Tibial nerve (tissue), 4 donors: Measurements from ENCODE around the gene SULT2A1.

Experiments used
- EP300 ChIP-seq, 2 donors: sonication (generic); formaldehyde crosslinking; IDR thresholded peaks; one replicate each; pipeline ENCODE4 v1.6.1; 2017; ENCODE audit warnings: antibody characterized with exemption in 2 of 2, mild to moderate bottlenecking in 1 of 2
- POLR2A ChIP-seq, 2 donors: fragments of 450-650 bp; IDR thresholded peaks; one replicate each; pipeline ENCODE4 v1.6.1; 2017; ENCODE audit warnings: antibody characterized with exemption in 2 of 2, mild to moderate bottlenecking in 2 of 2, moderate library complexity in 2 of 2
- TF ChIP-seq, protein P1 (sequence below), 5 experiments: fragments of 200-600 bp in 3 of 5; fragments of 450-650 bp in 2 of 5; sonication (generic) in 3 of 5; IDR thresholded peaks; one replicate each; pipeline ENCODE4 v1.5.1; 2016 to 2019; ENCODE audit warnings: antibody characterized with exemption in 5 of 5, mild to moderate bottlenecking in 3 of 5, moderate library complexity in 2 of 5

DNA sequence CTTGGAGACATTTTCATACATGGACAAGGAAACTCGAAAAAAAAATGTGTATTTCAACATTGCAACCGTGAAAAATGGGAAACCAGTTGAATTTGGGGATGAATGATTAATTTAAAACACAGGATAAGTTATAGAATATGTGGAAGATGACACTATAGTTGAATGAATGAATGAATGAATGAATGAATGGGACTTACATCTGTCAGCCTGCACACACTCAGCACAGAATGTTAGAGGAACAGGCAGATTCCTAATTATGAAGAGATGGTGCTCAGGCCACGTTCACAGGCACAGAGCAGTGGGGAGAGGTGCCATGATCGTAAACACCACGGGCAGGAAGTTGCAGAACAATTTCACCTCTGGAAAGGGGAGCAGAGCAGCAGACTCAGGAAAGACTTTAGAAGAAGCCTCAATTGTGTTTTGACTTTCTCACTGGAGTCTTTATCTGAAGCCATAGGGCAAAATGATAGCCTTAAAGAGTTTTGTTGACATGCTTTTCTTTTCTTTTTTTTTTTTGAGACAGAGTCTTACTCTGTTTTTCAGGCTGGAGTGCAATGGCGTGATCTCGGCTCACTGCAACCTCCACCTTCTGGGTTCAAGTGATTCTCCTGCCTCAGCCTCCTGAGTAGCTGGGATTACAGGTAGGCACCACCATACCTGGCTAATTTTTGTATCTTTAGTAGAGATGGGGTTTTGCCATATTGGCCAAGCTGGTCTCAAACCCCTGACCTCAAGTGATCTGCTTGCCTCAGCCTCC, 4.9 kb upstream of the SULT2A1 start:
- TF ChIP-seq, protein P1, sequence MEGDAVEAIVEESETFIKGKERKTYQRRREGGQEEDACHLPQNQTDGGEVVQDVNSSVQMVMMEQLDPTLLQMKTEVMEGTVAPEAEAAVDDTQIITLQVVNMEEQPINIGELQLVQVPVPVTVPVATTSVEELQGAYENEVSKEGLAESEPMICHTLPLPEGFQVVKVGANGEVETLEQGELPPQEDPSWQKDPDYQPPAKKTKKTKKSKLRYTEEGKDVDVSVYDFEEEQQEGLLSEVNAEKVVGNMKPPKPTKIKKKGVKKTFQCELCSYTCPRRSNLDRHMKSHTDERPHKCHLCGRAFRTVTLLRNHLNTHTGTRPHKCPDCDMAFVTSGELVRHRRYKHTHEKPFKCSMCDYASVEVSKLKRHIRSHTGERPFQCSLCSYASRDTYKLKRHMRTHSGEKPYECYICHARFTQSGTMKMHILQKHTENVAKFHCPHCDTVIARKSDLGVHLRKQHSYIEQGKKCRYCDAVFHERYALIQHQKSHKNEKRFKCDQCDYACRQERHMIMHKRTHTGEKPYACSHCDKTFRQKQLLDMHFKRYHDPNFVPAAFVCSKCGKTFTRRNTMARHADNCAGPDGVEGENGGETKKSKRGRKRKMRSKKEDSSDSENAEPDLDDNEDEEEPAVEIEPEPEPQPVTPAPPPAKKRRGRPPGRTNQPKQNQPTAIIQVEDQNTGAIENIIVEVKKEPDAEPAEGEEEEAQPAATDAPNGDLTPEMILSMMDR (IDR thresholded peaks at IDR 0.05), result no peak
- TF ChIP-seq EP300 (IDR thresholded peaks at IDR 0.05) (no peak), POLR2A (IDR thresholded peaks at IDR 0.05) (no peak)
